T-helper 22 cell (primary cell): ENCODE results near the gene ZNF26.
"Not testable (repeated sequence)": the region's sequence is repeated elsewhere in the genome, so short reads cannot be mapped to it uniquely, and the experiment has no call there.

Experiments
- DNase-seq: peaks from one replicate; pipeline ENCODE4 v3.0.0-alpha.2; 2020; ENCODE audit warnings: low read depth

Gene ZNF26, protein sequence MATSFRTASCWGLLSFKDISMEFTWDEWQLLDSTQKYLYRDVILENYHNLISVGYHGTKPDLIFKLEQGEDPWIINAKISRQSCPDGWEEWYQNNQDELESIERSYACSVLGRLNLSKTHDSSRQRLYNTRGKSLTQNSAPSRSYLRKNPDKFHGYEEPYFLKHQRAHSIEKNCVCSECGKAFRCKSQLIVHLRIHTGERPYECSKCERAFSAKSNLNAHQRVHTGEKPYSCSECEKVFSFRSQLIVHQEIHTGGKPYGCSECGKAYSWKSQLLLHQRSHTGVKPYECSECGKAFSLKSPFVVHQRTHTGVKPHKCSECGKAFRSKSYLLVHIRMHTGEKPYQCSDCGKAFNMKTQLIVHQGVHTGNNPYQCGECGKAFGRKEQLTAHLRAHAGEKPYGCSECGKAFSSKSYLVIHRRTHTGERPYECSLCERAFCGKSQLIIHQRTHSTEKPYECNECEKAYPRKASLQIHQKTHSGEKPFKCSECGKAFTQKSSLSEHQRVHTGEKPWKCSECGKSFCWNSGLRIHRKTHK

DNA sequence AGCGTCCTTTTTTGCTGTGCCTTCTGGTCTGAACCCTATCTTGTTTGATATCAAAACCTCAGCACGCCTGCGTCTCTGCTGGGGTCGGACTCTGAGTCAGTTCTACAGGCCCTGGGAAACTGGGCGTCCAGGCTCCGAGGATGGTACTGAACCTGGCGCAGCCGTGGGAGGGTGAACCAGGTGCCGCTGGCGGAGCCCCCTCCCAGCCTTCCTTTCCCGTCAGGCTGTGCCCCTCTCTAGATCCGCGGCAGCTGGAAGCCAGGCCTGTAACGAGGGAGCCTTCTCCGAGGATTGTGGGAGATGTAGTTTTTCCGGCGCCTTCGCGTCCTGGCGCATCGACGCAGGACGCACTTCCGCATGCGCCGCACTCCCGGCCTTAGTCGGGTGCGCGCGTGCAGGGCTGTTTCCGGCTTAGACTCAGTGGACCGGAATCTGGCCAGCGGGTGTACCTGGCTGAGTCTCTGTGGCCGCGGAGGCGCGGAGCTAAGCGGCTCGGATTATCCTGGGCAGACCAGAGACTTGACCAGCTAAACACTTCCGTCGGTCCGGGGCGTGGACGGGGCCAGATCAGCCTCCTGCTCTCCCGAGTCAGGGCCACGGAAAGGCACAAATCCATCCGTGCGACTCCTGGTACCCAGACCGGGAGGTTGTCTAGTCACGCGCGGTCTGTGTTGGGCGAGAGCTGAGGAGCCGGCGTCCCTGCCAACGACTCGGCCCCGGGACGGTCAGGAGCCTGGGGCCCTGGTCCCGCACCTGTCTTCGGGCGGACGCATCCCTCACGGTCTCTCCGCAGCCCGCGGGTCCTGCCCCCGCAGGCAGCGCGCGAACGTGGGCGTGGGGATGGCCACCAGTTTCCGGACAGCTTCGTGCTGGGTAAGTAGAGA is at the start of gene ZNF26:
Gene ZNF26, plus strand, starts transcription at position 367 of the 884 bp plus-strand sequence. Its CDS starts 474 bp downstream, at position 841.
- DNase-seq: peak; percentile 78

DNA sequence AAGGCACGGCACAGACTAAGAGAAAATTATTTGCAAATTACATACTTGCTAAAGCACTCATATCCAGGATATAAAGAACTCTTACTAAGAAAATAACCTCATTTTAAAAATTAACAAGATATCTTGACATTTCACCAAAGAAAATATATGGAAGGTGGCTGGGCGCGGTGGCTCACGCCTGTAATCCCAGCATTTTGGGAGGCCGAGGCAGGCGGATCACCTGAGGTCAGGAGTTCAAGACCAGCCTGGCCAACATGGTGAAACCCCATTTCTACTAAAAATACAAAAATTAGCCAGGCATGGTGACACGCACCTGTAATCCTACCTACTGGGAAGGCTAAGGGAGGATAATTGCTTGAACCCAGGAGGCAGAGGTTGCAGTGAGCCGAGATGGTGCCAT is 49.2 kb upstream of the ZNF26 start:
- DNase-seq: not testable (repeated sequence)

DNA sequence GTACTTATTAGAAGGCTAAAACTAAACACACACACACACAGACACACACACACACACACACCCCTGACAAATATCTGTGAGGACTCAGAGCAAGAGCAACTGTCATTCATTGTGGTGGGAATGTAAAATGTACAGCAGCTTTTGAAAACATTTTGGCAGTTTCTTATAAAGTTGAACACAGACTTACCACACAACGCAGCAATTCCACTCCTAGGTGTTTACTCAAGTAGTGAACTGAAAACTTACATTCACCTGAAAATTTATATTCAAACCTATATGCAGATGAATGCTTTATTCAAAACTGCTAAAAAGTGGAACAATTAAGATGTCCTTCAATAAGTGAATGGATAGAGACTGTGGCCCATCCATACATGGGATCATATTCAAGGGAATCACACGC is 48.7 kb upstream of the ZNF26 start:
- no peak for DNase-seq

DNA sequence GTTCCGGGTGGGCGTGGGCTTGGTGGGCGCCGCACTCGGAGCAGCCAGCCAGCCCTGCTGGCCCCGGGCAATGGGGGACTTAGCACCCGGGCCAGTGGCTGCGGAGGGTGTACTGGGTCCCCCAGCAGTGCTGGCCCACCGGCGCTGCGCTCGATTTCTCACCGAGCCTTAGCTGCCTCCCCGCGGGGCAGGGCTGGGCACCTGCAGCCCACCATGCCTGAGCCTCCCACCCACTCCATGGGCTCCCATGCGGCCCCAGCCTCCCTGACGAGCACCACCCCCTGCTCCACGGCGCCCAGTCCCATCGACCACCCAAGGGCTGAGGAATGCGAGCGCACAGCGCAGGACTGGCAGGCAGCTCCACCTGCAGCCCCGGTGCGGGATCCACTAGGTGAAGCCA is 47.4 kb upstream of the ZNF26 start:
- DNase-seq: not testable (repeated sequence)

DNA sequence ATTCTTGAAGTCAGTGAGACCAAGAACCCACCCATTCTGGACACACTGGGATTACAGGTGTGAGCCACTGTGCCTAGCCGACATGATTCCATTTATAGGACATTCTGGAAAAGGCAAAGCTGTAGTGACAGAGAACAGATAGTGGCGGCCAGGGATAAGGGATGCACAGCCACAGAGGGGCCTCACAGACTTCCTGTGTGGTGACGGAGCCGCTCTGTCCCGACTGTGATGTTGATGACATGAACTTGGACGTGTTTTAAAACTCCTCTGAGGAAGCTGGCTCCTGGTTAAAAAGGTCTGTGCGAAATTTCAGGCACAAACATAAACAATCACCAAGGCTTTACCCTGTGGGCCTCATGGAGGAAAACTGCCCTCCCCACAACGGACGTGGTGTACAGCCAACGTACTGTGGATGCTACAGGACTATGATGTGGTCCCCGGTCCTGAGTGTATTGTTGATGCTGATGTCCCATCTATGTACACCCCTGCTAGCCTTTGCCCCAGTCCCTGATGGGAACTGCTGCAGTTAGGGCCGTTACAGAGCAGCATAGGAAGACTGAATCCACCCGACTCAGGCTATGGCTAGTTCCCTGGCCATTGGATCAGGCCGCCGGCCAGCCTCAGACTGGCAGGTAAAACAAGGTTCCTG is 46.0 kb upstream of the ZNF26 start:
- no peak for DNase-seq

DNA sequence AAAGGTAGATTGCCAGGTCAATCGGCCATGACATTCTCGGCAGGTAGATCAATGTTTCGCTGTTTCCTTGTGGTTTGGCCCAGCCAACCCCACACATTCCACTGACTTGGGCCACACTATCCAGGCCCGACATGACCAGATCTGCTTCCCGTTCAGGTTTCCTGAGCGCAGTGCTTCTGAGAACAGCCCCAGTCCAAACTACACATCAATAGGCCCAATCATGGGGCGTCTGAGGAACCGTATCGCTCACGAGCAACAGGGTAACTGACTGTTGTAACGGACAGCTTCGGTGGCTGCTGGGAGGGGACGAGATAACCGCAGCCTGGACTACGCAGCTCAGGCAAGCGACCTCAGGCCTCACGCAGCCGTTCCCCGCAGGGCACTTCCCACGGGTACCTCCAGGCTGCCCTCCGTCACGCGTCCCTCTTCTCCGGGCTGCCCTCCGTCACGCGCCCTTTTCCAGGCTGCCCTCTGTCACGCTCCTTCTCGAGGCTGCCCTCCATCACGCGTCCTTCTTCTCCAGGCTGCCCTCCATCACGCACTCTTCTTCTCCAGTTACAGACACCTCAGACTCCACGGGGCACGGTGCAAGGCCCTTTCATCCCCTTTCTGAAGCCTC is 44.7 kb upstream of the ZNF26 start:
- no peak for DNase-seq

DNA sequence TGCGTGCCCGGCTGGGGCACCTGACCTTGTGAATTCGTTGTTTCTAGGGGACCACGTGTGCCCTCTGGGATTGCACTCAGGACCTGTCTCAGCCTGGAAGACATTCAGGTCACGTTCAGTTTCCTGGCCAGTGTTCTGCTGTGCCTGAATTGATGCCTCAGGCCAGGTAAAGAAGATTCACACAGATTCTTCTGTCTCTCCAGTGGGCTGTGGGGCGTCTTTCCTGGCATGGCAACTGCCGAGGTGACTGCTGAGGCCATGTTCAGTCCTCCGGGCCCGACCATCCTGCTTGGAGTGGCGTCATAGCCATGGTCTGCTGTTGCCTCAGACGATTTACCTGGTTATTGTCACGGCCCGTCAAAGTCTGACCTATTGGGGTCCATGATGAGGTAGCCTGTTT is 43.6 kb upstream of the ZNF26 start:
- DNase-seq: no peak

DNA sequence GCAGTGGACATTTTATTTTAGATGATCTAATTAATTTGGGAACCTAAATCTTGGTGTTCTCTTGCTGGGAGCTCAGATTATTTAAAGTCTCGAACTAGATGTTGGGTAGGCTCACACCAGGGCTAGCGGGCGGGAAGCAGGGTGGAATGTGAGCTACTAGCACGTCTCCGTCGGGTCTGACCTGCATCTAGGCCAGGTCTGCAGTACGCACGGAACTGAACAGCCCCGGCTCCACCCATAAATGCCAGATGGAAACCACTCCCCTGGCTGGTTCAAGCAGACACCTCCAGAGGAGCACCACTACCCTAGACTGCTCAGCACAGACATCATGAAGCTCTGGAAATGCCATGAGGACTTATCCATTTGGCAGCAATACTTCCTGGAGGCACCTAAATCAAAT is 40.4 kb upstream of the ZNF26 start:
- no peak for DNase-seq

DNA sequence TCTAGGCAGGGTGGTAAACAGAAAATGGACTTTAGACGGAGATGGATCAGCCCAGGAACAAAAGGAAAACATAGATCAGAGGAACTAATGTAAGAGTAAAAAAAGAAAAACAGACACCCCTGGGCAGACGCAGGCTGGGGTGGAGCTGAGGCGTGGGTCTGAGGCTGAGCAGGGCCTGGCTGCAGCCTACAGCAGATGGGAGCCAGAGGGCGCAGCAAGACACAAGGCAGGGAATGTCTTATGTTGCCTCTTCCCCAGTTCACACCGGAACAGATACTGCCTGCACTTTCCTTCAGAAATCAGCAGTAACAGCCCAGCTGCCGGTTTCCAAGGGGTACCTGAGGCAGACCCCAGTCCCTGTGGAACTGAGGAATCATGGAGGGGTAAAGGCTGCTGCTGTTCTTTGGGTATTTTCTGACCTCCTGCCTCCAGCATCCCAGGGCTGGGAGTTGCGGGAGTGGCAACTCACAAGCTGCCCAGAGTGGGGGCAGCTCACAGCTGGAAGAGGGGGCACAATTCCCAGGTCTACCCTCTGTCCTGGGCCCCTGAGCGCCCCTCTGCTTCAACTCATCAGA is 39.8 kb upstream of the ZNF26 start:
- DNase-seq: no peak

DNA sequence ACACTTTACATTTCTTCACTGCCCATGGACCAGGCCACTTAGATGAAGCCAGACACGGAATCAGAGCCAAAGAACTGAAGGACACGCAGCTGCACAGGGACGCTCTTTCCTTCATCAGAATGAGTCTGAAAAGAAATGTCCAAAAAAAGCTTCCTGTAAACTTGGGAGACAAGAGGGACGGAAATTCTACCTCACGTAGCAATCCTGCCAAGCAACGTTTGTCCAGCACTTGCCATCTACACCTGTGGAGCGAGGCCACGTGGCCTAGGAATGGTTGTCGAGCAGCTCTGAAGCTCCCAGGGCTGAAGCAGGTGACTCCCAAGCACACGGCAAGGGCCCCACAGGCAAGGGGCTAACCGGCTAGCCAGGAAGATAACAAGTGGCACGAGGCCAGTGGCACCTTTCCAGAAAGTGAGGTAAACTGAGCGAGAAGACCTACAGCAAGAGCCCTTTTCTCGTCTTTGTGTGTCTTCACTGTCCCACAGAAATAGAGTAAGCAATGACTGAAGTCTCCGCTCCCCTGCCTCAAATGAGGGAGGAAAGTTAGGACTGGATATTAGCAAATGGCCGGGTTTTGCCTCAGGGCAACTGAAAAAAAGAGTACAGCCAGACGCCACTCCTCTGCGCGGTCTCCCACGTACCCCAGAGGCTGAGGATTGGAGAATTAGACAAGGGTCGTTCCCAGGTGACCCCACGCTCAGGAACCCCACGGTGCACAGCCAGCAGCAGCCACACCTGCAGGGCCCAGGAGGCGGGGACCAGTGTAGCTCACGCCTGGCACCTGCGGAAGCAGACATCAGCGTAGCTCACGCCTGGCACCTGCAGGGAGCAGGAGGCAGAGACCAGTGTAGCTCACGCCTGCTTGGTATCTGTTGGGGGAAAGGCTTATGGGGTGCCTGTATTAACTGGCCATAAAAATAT is 37.8 kb upstream of the ZNF26 start:
- DNase-seq: no peak

DNA sequence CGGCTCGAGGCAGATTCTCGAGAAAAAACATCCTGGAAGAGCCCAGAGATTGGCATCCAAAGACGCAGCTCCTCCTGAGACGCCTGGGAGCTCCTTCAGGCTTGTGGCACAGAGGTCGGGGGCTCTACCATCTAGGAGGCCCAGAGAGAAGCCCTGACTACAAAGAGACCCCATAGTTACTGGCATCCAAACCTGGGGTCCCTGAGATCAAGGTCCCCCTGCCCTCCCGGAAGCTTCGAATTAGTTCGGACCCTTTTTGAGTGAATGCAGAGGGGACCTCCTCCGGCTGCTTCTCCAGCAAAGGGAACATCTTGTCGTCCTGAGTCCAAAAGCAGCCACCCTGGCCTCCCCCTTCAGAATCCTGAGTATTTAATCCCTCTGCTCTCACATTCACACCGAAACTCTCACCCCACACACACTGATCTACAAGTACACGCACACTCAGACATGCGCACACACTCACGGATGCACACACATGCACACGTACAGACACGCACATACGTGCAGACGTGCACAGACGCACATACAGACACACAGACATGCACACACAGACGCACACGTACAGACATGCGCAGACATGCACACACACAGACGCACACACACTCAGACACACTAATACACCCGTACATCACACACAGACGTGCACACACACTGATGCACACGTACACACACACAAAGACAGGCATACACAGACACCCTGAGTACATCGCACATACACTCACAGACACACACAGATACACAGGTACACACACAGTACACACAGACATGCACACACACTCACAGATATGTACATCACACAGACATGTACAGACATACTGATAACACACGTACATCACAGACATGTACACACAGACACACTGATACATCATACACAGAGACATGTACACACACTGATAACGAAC is 36.0 kb upstream of the ZNF26 start:
- no peak for DNase-seq

DNA sequence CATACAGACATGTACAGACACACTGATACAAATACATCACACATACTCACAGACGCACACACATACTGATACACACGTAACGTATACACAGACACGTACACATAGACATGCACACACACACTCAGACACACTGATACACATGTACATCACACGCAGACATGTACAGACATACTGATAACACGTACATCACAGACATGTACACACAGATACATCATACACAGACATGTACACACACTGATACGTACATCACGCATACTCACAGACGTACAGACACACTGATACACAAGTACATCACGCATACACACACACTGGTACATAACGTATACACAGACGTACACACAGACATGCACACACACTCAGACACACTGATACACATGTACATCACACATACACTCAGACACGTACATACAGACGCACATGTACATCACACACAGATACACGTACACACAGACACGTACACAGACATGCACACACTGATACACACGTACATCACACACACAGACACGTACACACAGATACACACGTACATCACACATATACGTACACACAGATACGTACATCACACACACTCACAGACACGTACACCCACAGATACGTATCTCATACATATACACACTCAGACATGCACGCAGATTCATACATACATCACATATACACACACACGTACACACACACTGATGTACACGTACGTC is 35.2 kb upstream of the ZNF26 start:
- no peak for DNase-seq

DNA sequence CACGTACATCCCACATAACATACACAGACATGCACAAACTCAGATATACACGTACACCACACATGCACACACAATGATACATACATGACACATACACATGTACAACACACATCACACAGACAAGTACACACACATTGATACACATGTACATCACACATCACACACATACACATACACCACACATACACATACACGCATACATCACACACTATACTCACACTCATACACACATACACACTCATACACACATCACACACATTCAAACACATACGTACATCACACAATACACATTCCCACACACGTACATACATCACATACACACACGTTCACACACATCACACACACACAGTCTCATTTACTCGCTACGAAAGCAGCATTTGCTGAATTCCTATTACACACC is 34.5 kb upstream of the ZNF26 start:
- DNase-seq: no peak

DNA sequence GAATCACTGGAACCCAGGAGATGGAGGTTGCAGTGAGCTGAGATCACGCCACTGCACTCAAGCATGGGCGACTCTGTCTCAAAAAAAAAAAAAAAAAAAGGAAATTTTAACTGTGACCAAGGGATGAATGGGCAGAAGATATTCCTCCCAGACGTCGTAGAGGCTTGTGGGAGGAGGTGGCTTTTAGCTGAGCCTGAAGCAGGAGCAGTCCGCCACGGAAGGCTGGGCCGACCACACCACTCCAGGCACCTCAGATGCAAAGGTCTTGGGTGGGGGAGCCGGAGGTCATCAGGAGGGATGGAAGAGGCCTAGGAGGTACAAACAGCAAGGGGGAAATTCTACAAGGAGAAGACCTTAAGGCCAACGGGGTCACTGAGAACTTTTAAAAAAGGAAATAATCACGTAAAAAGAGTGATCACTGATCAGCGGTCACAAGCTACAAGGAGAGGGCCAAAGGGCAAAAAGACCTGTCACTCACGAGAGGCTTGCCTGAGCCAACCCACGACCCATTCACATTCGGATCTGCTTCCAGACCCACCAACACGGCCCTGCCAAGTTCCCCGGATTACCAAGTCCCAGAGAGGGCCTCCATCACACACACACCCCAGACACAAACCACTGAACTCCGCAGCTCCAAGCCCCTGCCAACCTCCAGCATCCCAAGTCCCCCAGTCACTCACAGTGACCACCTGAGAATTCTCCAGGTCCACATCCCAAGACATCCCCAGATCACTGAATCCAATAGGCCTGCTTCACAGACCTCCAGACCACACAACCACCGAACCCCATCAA is 33.6 kb upstream of the ZNF26 start:
- DNase-seq: no peak

DNA sequence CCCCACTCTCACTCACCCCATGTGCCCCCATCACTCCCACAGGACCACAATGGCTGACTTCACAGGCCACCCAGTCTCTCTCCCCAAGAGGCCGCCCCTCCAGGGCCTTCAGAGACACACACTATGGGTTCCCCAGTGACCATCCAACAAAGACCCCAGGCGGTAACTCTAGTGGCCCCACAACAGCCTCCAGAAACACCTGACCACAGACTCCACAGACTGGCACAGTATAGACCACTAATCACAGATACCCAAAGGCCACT is 33.1 kb upstream of the ZNF26 start:
- DNase-seq: no peak

DNA sequence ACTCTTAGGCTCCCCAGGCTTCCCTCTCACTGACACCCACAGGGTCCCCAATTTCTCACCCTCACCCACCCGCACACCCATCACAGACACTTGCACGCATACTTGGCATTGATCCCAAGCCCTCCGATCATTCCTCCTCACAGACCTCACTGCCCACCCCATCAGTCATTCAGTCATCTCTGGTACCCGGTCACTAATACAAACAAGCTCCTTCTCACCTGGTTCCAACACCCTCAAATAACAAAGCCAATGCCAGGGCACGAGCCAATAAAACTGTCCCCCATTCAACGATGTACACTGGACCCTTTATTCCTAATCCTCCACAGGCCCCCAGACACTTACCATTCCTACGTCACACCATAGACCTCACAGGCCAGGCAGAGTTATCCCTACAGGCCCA is 32.4 kb upstream of the ZNF26 start:
- no peak for DNase-seq

DNA sequence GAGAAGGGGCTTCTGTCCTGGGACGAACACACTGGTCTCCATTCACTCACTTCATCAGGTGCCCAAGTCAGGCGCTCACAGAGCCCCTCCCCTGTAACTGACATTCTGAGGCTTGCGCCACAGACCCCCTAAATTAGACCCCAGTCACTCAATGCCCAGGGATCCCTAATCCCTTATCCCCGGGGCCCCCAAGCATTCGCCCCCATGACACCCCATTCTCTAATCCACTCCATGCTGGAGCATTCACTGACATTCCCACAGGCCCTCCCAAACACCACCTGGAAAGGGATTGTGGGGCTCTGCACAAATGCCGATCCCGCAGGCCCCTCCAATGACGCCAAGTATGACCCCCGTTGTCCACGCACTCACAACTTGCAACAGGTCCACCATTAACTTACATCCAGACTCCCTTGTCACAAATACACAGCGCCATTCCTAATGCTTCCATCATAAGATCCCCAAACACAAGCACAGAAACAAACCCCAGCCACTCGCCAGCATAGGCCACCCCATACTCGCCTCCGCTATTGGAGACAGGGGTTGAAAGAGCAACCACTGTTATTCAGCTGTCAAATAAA is 31.6 kb upstream of the ZNF26 start:
- DNase-seq: no peak
